Fibroblast of lung (primary cell): ENCODE data around the gene COL8A2.

Experiments used
- CTCF ChIP-seq, 2 donors: IDR thresholded peaks in 1 of 2; conservative IDR thresholded peaks in 1 of 2; 1 replicate in 1 of 2; 2 replicates in 1 of 2; pipeline ENCODE4 v1.5.1; 2011 to 2012; ENCODE audit warnings: low read length in 2 of 2, control low read depth in 1 of 2, inconsistent platforms in 1 of 2, low read depth in 1 of 2, mild to moderate bottlenecking in 1 of 2
- EZH2 ChIP-seq: IDR thresholded peaks from 2 replicates; pipeline ENCODE4 v1.5.1; 2012; ENCODE audit warnings: low read length, control low read depth, mild to moderate bottlenecking; ENCODE audit errors: missing control alignments

DNA sequence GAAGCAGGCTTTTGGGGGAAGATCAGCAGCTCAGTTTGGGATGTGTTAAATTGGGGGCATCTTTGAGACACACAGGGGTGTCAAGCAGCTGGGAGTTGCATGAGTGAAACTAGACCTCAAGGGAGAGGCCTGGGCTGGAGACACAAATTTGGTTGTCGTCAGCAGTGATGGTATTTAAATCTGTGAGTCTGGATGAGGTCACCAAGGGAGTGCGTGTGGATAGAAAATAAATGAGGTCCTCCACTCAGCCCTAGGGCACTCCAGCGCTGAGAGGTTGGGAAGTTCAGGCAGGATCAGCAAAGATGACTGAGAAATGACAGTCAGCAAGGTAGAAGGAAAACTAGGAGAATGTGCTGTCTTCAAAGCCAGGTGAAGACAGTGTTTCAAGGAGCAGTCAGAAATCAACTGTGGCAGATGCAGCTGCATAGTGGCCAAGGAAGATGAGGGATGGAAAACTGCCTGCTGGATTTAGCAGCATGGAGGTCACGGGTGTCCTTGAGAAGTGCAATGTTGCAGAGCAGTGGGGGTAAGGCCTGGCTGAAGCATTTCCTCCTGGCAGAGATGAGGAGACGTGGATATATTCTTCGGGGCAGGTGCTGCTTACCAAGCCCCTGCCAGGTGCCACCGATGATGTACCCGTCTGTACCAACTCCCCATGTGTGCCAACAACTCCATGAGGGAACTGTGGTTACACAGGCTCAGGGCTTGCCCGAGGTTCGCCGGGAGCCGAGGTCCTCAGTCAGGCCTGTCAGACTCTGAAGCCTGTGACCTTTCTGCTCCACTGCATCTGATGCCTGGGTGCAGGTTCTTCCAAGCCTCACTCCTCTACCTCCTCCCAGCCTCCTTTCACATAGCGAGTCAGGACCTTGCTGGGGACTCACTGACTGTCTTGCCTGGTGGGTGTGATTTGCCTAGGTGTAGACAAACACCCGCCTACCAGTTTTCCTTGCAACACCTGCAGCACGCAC is 42.2 kb upstream of the COL8A2 start:
- TF ChIP-seq CTCF (conservative IDR thresholded peaks at IDR 0.05 in 1 of 2, IDR thresholded peaks at IDR 0.05 in 1 of 2; ENCODE audit: low read depth in 1 of 2, low read length in 2 of 2) (no peak), EZH2 (no peak)
